ENCODE results near the gene NRP2.

NRP2 gene

GRCh38 chr2:205763708-205764211 is 81.5 kb downstream of the NRP2 start:
- Histone ChIP-seq H3K27me3 (ENCODE audit: control insufficient read depth, low read length) (no peaks in the 10 kb centered on the region), H3K4me1 (ENCODE audit: control insufficient read depth, low read length) (no peaks in the 10 kb centered on the region), H3K27ac (ENCODE audit: low read depth, low read length) (no peak overlapping the region), H3K79me2 (ENCODE audit: control insufficient read depth, low read length) (no peaks in the 10 kb centered on the region), H3K4me2 (ENCODE audit: low read length) (no peak overlapping the region; the same call in 1 of the 2 replicates), H3K9me2 (replicated peaks; ENCODE audit: control insufficient read depth, low read length) (no peaks in the 10 kb centered on the region), H3F3A (ENCODE audit: control insufficient read depth, insufficient read depth) (no peaks in the 10 kb centered on the region), H4K20me1 (ENCODE audit: control insufficient read depth, insufficient read depth, low read depth, low read length) (no peaks in the 10 kb centered on the region), H3K36me3 (ENCODE audit: control insufficient read depth, low read length) (no peaks in the 10 kb centered on the region), H3K9me3 (ENCODE audit: control insufficient read depth, insufficient read depth, low read length) (no peaks in the 10 kb centered on the region), H3K4me3 (ENCODE audit: low read length) (no peak overlapping the region)
- TF ChIP-seq EZH2phosphoT487 (IDR thresholded peaks at IDR 0.05; ENCODE audit: borderline replicate concordance, low read length) (no peak), CTCF (IDR thresholded peaks at IDR 0.05; ENCODE audit: low read depth, low read length, poor library complexity, severe bottlenecking) (peak; percentile 67)

- Histone ChIP-seq H3K79me2 (ENCODE audit: control insufficient read depth, low read length) (no peaks in the 10 kb centered on the region), H3K4me1 (ENCODE audit: control insufficient read depth, low read length) (no peaks in the 10 kb centered on the region), H3K9me3 (ENCODE audit: control insufficient read depth, insufficient read depth, low read length) (no peaks in the 10 kb centered on the region), H3K9me2 (replicated peaks; ENCODE audit: control insufficient read depth, low read length) (no peaks in the 10 kb centered on the region), H3K27ac (ENCODE audit: low read depth, low read length) (no peak overlapping the region), H3K36me3 (ENCODE audit: control insufficient read depth, low read length) (no peaks in the 10 kb centered on the region), H3K4me3 (ENCODE audit: low read length) (no peak overlapping the region), H4K20me1 (ENCODE audit: control insufficient read depth, insufficient read depth, low read depth, low read length) (no peaks in the 10 kb centered on the region), H3K27me3 (ENCODE audit: control insufficient read depth, low read length) (no peaks in the 10 kb centered on the region), H3K4me2 (ENCODE audit: low read length) (no peak overlapping the region), H3F3A (ENCODE audit: control insufficient read depth, insufficient read depth) (no peaks in the 10 kb centered on the region)
- TF ChIP-seq EZH2phosphoT487 (IDR thresholded peaks at IDR 0.05; ENCODE audit: borderline replicate concordance, low read length) (no peak), CTCF (IDR thresholded peaks at IDR 0.05; ENCODE audit: low read depth, low read length, poor library complexity, severe bottlenecking) (no peak)
Observed at GRCh38 chr2:205764270-205764746, 82.0 kb downstream of the NRP2 start.

- Histone ChIP-seq H3K4me1 (ENCODE audit: control insufficient read depth, low read length) (no peaks in the 10 kb centered on the region), H4K20me1 (ENCODE audit: control insufficient read depth, insufficient read depth, low read depth, low read length) (no peaks in the 10 kb centered on the region), H3K27me3 (ENCODE audit: control insufficient read depth, low read length) (no peaks in the 10 kb centered on the region), H3K79me2 (ENCODE audit: control insufficient read depth, low read length) (no peaks in the 10 kb centered on the region), H3F3A (ENCODE audit: control insufficient read depth, insufficient read depth) (no peaks in the 10 kb centered on the region), H3K27ac (ENCODE audit: low read depth, low read length) (no peak overlapping the region), H3K9me2 (replicated peaks; ENCODE audit: control insufficient read depth, low read length) (no peaks in the 10 kb centered on the region), H3K36me3 (ENCODE audit: control insufficient read depth, low read length) (no peaks in the 10 kb centered on the region), H3K9me3 (ENCODE audit: control insufficient read depth, insufficient read depth, low read length) (no peaks in the 10 kb centered on the region), H3K4me2 (ENCODE audit: low read length) (no peak overlapping the region), H3K4me3 (ENCODE audit: low read length) (no peak overlapping the region)
- TF ChIP-seq EZH2phosphoT487 (IDR thresholded peaks at IDR 0.05; ENCODE audit: borderline replicate concordance, low read length) (no peak), CTCF (IDR thresholded peaks at IDR 0.05; ENCODE audit: low read depth, low read length, poor library complexity, severe bottlenecking) (no peak)
Observed at GRCh38 chr2:205765151-205765550, 82.8 kb downstream of the NRP2 start.

All from DOHH2 (cell line).